H1 (cell line): Measurements from ENCODE around the gene ADD3. TPM values are rescaled to one million over a fixed set of nuclear protein-coding genes. Genes with fewer than 3 reads are reported as not detected.

Source experiments
- CTCF ChIA-PET: fragments of 300-600 bp; sonication (Branson Sonifier 250); formaldehyde crosslinking; loops from one replicate; lab custom pipeline; 2021; ENCODE audit not compliant: partially characterized antibody; lab: Charles Lee
- POLR2A ChIA-PET: fragments of 300-600 bp; sonication (Branson Sonifier 250); formaldehyde crosslinking; loops from one replicate; lab custom pipeline; 2021; ENCODE audit warnings: inconsistent platforms; ENCODE audit not compliant: partially characterized antibody; lab: Charles Lee
- DNase-seq, 2 experiments: peaks; one replicate each; pipeline versions ENCODE4 v3.0.0 to v3.0.0-alpha.2; 2010 to 2022; ENCODE audit warnings: low spot score in 2 of 2, low read depth in 1 of 2, mixed read lengths in 1 of 2
- FAIRE-seq: peaks from 2 replicates; lab custom pipeline; 2011; peaks lifted over from hg19 to GRCh38; lab: Jason Lieb, UNC
- H2AFZ ChIP-seq: 2 replicates; pipeline ENCODE4 v1.8.1; 2012; ENCODE audit warnings: low read length, inconsistent platforms
- H2AK5ac ChIP-seq: 2 replicates; pipeline ENCODE4 v1.6.1; 2013; ENCODE audit warnings: low read depth, low read length
- H2BK120ac ChIP-seq: replicated peaks from 2 replicates; pipeline ENCODE3; 2013; ENCODE audit warnings: low read depth, low read length, inconsistent platforms
- H2BK12ac ChIP-seq: 2 replicates; pipeline ENCODE4 v1.6.1; 2013; ENCODE audit warnings: low read depth, low read length
- H2BK15ac ChIP-seq: 2 replicates; pipeline ENCODE4 v1.6.1; 2013; ENCODE audit warnings: low read length
- H2BK20ac ChIP-seq: 2 replicates; pipeline ENCODE4 v1.6.1; 2013; ENCODE audit warnings: low read length
- H2BK5ac ChIP-seq: 2 replicates; pipeline ENCODE4 v1.6.1; 2013; ENCODE audit warnings: low read depth, low read length
- H3K14ac ChIP-seq: 2 replicates; pipeline ENCODE4 v1.6.1; 2013; ENCODE audit warnings: inconsistent platforms; ENCODE audit not compliant: insufficient read length
- H3K18ac ChIP-seq: 2 replicates; pipeline ENCODE4 v1.6.1; 2013; ENCODE audit warnings: low read length; ENCODE audit errors: extremely low read depth
- H3K23ac ChIP-seq: 2 replicates; pipeline ENCODE4 v1.6.1; 2013; ENCODE audit warnings: inconsistent platforms; ENCODE audit not compliant: insufficient read length
- H3K23me2 ChIP-seq: 2 replicates; pipeline ENCODE4 v1.6.1; 2013; ENCODE audit warnings: low read depth, low read length
- H3K27ac ChIP-seq: 2 replicates; pipeline ENCODE4 v1.6.1; 2011; ENCODE audit warnings: low read depth, low read length, inconsistent platforms
- H3K27me3 ChIP-seq, 4 experiments: replicated peaks in 1 of 4; 1 replicate in 1 of 4; 2 replicates in 3 of 4; pipeline versions ENCODE4 v1.6.1 to v1.8.1; 2011 to 2013; ENCODE audit warnings: low read length in 3 of 4, mild to moderate bottlenecking in 3 of 4, inconsistent platforms in 2 of 4, mixed read lengths in 2 of 4, moderate library complexity in 1 of 4; ENCODE audit not compliant: control insufficient read depth in 3 of 4, insufficient read depth in 3 of 4; ENCODE audit errors: extremely low read depth in 1 of 4
- H3K36me3 ChIP-seq, 4 experiments: 2 replicates each; pipeline versions ENCODE4 v1.6.1 to v1.8.1; 2011 to 2013; ENCODE audit warnings: mild to moderate bottlenecking in 4 of 4, low read length in 3 of 4, moderate library complexity in 2 of 4, control low read depth in 1 of 4, inconsistent platforms in 1 of 4; ENCODE audit not compliant: insufficient read depth in 4 of 4, control insufficient read depth in 2 of 4
- H3K4ac ChIP-seq: replicated peaks from 2 replicates; pipeline ENCODE3; 2013; ENCODE audit warnings: low read length, low read depth, mixed read lengths, inconsistent platforms; ENCODE audit not compliant: insufficient read length
- H3K4me1 ChIP-seq, 4 experiments: replicated peaks in 1 of 4; 1 replicate in 1 of 4; 2 replicates in 3 of 4; pipeline versions ENCODE4 v1.6.1 to v1.8.1; 2011 to 2013; ENCODE audit warnings: low read length in 3 of 4, inconsistent platforms in 2 of 4, mixed read lengths in 1 of 4; ENCODE audit not compliant: insufficient read depth in 4 of 4, control insufficient read depth in 3 of 4
- H3K4me2 ChIP-seq, 2 experiments: 2 replicates each; pipeline versions ENCODE4 v1.6.1 to v1.8.1; 2011 to 2013; ENCODE audit warnings: low read depth in 2 of 2, low read length in 2 of 2, control low read depth in 1 of 2, inconsistent platforms in 1 of 2, mild to moderate bottlenecking in 1 of 2; ENCODE audit not compliant: insufficient read depth in 1 of 2
- H3K4me3 ChIP-seq, 4 experiments: fragments of 200-600, 300-600 bp in 1 of 4; sonication (generic), shearing (Covaris generic), sonication (Bioruptor Twin) in 1 of 4; 2 replicates each; pipeline versions ENCODE4 v1.5.1 to v1.8.1; 2011 to 2016; ENCODE audit warnings: low read length in 4 of 4, low read depth in 3 of 4, control low read depth in 2 of 4, inconsistent platforms in 2 of 4, mild to moderate bottlenecking in 2 of 4, mixed read lengths in 1 of 4, moderate library complexity in 1 of 4; ENCODE audit not compliant: insufficient read depth in 2 of 4; ENCODE audit errors: extremely low read depth in 1 of 4
- H3K56ac ChIP-seq: replicated peaks from 2 replicates; pipeline ENCODE3; 2013; ENCODE audit warnings: low read depth, mild to moderate bottlenecking, mixed read lengths, low read length, inconsistent platforms; ENCODE audit not compliant: insufficient read length
- H3K79me1 ChIP-seq: 2 replicates; pipeline ENCODE4 v1.6.1; 2013; ENCODE audit warnings: low read depth, low read length, control low read depth
- H3K79me2 ChIP-seq, 2 experiments: 2 replicates each; pipeline versions ENCODE4 v1.6.1 to v1.8.1; 2012 to 2013; ENCODE audit warnings: low read length in 2 of 2, mild to moderate bottlenecking in 2 of 2, inconsistent platforms in 1 of 2; ENCODE audit not compliant: insufficient read depth in 2 of 2, control insufficient read depth in 1 of 2
- H3K9ac ChIP-seq, 4 experiments: replicated peaks in 1 of 4; 1 replicate in 1 of 4; 2 replicates in 3 of 4; pipeline versions ENCODE4 v1.6.1 to v1.8.1; 2011 to 2013; ENCODE audit warnings: low read depth in 3 of 4, low read length in 3 of 4, control low read depth in 2 of 4, mild to moderate bottlenecking in 2 of 4, moderate library complexity in 2 of 4, inconsistent platforms in 1 of 4; ENCODE audit errors: extremely low read depth in 1 of 4
- H3K9me3 ChIP-seq, 2 experiments: 2 replicates each; pipeline versions ENCODE4 v1.6.1 to v1.8.1; 2012 to 2013; ENCODE audit warnings: mild to moderate bottlenecking in 2 of 2, moderate library complexity in 2 of 2, control low read depth in 1 of 2, inconsistent platforms in 1 of 2, low read depth in 1 of 2, low read length in 1 of 2, mixed read lengths in 1 of 2; ENCODE audit not compliant: insufficient read depth in 2 of 2
- H4K20me1 ChIP-seq, 2 experiments: replicated peaks in 1 of 2; 2 replicates each; pipeline versions ENCODE3 to v1.8.1; 2011 to 2013; ENCODE audit warnings: inconsistent platforms in 2 of 2, low read length in 2 of 2, mild to moderate bottlenecking in 1 of 2; ENCODE audit not compliant: insufficient read depth in 2 of 2, control insufficient read depth in 1 of 2
- H4K5ac ChIP-seq: 2 replicates; pipeline ENCODE4 v1.6.1; 2013; ENCODE audit warnings: low read length, low read depth, mixed read lengths, inconsistent platforms; ENCODE audit not compliant: insufficient read length
- H4K8ac ChIP-seq: 2 replicates; pipeline ENCODE4 v1.8.0; 2013; ENCODE audit warnings: mild to moderate bottlenecking, moderate library complexity, low read length, inconsistent platforms; ENCODE audit not compliant: insufficient read depth; ENCODE audit errors: extremely low read depth
- H4K91ac ChIP-seq: replicated peaks from 2 replicates; pipeline ENCODE3; 2013; ENCODE audit warnings: low read length, mixed read lengths, inconsistent platforms; ENCODE audit not compliant: insufficient read length
- ASH2L ChIP-seq: fragments of 200-600, 300-600 bp; sonication (generic); IDR thresholded peaks from one replicate; pipeline ENCODE4 v1.7.1; 2017; ENCODE audit warnings: low read length
- ATF3 ChIP-seq: IDR thresholded peaks from 2 replicates; pipeline ENCODE4 v1.6.1; 2011; ENCODE audit warnings: low read depth, mild to moderate bottlenecking, low read length; ENCODE audit not compliant: insufficient read depth
- CEBPB ChIP-seq: IDR thresholded peaks from 2 replicates; pipeline ENCODE4 v1.6.1; 2012; ENCODE audit warnings: low read depth, low read length
- CHD1 ChIP-seq: IDR thresholded peaks from 2 replicates; pipeline ENCODE4 v1.6.1; 2012; ENCODE audit warnings: low read depth, low read length, improper control_type of control experiment
- CREB1 ChIP-seq: IDR thresholded peaks from 2 replicates; pipeline ENCODE4 v1.6.1; 2012; ENCODE audit warnings: inconsistent platforms
- EP300 ChIP-seq, 2 experiments: IDR thresholded peaks; 1 replicate in 1 of 2; 2 replicates in 1 of 2; pipeline ENCODE4 v1.6.1; 2011 to 2012; ENCODE audit warnings: low read depth in 2 of 2, low read length in 2 of 2, mild to moderate bottlenecking in 2 of 2, borderline replicate concordance in 1 of 2, inconsistent platforms in 1 of 2, moderate library complexity in 1 of 2
- JUND ChIP-seq: IDR thresholded peaks from 2 replicates; pipeline ENCODE4 v1.6.1; 2011; ENCODE audit warnings: mild to moderate bottlenecking, improper control_type of control experiment, low read length
- MAFK ChIP-seq: IDR thresholded peaks from 2 replicates; pipeline ENCODE4 v1.6.1; 2012; ENCODE audit warnings: low read depth, mild to moderate bottlenecking, improper control_type of control experiment, low read length
- PHF8 ChIP-seq: fragments of 200-600 bp; sonication (generic); conservative IDR thresholded peaks from 2 replicates; pipeline ENCODE4 v1.7.1; 2012; ENCODE audit warnings: low read depth, mild to moderate bottlenecking, inconsistent platforms, low read length, moderate library complexity
- SIN3A ChIP-seq, 2 experiments: IDR thresholded peaks in 1 of 2; conservative IDR thresholded peaks in 1 of 2; 2 replicates each; pipeline ENCODE4 v1.6.1; 2011 to 2012; ENCODE audit warnings: low read length in 2 of 2, improper control_type of control experiment in 1 of 2, low read depth in 1 of 2, mild to moderate bottlenecking in 1 of 2
- SIRT6 ChIP-seq: IDR thresholded peaks from one replicate; pipeline ENCODE4 v1.7.1; 2012; ENCODE audit warnings: low read length, inconsistent platforms
- SP4 ChIP-seq: IDR thresholded peaks from 2 replicates; pipeline ENCODE4 v1.6.1; 2012; ENCODE audit warnings: low read length, inconsistent platforms
- TAF7 ChIP-seq: optimal IDR thresholded peaks from 2 replicates; pipeline ENCODE3; 2011; ENCODE audit warnings: low read depth, mild to moderate bottlenecking, inconsistent platforms, low read length, moderate library complexity, borderline replicate concordance
- TBP ChIP-seq: IDR thresholded peaks from 2 replicates; pipeline ENCODE4 v1.6.1; 2011; ENCODE audit warnings: low read depth, low read length, improper control_type of control experiment
- ZNF274 ChIP-seq: IDR thresholded peaks from 2 replicates; pipeline ENCODE4 v1.7.0; 2012; ENCODE audit warnings: low read length, borderline replicate concordance; ENCODE audit errors: extremely low read depth
- WGBS, 2 experiments: shearing (Covaris generic) in 1 of 2; methylation state at CpG; one replicate each; pipeline versions ENCODE4 v1.1.6 to v1.1.7; 2013 to 2015; ENCODE audit warnings: low lambda C conversion rate in 2 of 2, mixed read lengths in 2 of 2, inconsistent platforms in 1 of 2, low coverage in 1 of 2, missing lambda C conversion rate in 1 of 2; ENCODE audit not compliant: insufficient replicate concordance in 2 of 2, insufficient coverage in 1 of 2, insufficient read length in 1 of 2; ENCODE audit errors: extremely low coverage in 1 of 2, missing lambda C conversion rate in 1 of 2; 5-methylcytosine and 5-hydroxymethylcytosine counted together
- polyA plus RNA-seq, 7 experiments: library from polyadenylated mRNA; depleted of rRNA in 3 of 7; stranded (reverse) in 5 of 7; unstranded in 2 of 7; fragments of >200 nt in 5 of 7; fragments of 200-250 nt in 2 of 7; gene quantifications; 1 replicate in 5 of 7; 2 replicates in 1 of 7; 4 replicates in 1 of 7; pipeline versions ENCODE4 v1.2.1 to v1.2.3, GENCODE V29; 2011 to 2013; ENCODE audit warnings: missing spikeins in 2 of 7, mixed read lengths in 2 of 7
- total RNA-seq: library from RNA; stranded (reverse); fragmentation: NEBNext Ultra II Directional; extraction: Animal tissue kit (Norgen Biotek cat#: 25700); gene quantifications from 2 replicates; pipeline ENCODE4 v1.2.1, GENCODE V29; 2021

The ADD3 gene
- total and polyA plus RNA-seq, 2 of the 8 experiments (the other 6 are each of a cell fraction or from before 2014, with no cell fraction given) = 44.7 to 85.6 TPM

- Histone ChIP-seq H3K79me1 (no peaks in the 10 kb centered on the region; the same call in 1 of the 2 replicates), H3K4me2 (no peak overlapping the region), H3K9me3 (no peaks in the 10 kb centered on the region), H3K18ac (no peak overlapping the region), H4K91ac (no peak overlapping the region), H3K36me3 (no peaks in the 10 kb centered on the region; a peak in 1 of 8 replicates), H2BK5ac (no peak overlapping the region), H4K5ac (no peak overlapping the region), H3K27me3 (no peaks in the 10 kb centered on the region), H3K23me2 (no peaks in the 10 kb centered on the region), H3K79me2 (peaks cover 2 to 85% of the 10 kb centered on the region in 2 experiments; a peak in 3 of 4 replicates), H4K8ac (no peak overlapping the region), H3K27ac (no peak overlapping the region), H2BK20ac (no peak overlapping the region), H3K4ac (no peak overlapping the region), H3K56ac (no peak overlapping the region), H3K4me3 (no peak overlapping the region), H2AK5ac (no peak overlapping the region), H2BK15ac (no peak overlapping the region), H3K4me1 (peaks cover 0 to 3% (median 0%) of the 10 kb centered on the region in 4 experiments; a peak in 2 of 7 replicates), H2BK120ac (no peak overlapping the region), H2BK12ac (no peak overlapping the region), H2AFZ (no peak overlapping the region), H3K23ac (no peak overlapping the region), H4K20me1 (peaks cover 0 to 3% of the 10 kb centered on the region in 2 experiments), H3K9ac (no peak overlapping the region), H3K14ac (no peak overlapping the region)
- POLR2A ChIA-PET = no interaction called here
- CTCF ChIA-PET = interaction anchor here (0.7 to 1.9 kb wide), 6 partner anchors 11 to 157 kb away, joined by 3 to 6 read pairs (median 4); no protein-coding TSS in a partner anchor
- DNase-seq (no peak), FAIRE-seq (no peak)
- WGBS, 2 experiments = 83% methylated on average over 3 of the region's 3 CpGs; no CpG with 5 or more reads in 1 of the 2 experiments
- TF ChIP-seq ZNF274 = no peak
- no peak for TF ChIP-seq JUND
- TF ChIP-seq PHF8 = no peak
- no peak for TF ChIP-seq TBP
- TF ChIP-seq SIN3A (conservative IDR thresholded peaks at IDR 0.05 in 1 of 2, IDR thresholded peaks at IDR 0.05 in 1 of 2; ENCODE audit: low read depth in 1 of 2, low read length in 2 of 2) = no peak
- TF ChIP-seq CEBPB = no peak
- no peak for TF ChIP-seq ATF3
- TF ChIP-seq ASH2L = no peak
- TF ChIP-seq TAF7 = no peak
- TF ChIP-seq MAFK = no peak
- TF ChIP-seq SIRT6 = no peak
- no peak for TF ChIP-seq CREB1
- no peak for TF ChIP-seq SP4
- no peak for TF ChIP-seq CHD1
- TF ChIP-seq EP300 (IDR thresholded peaks at IDR 0.05; ENCODE audit: borderline replicate concordance in 1 of 2, low read depth in 2 of 2, low read length in 2 of 2) = no peak
Measured at GRCh38 chr10:110041479-110041829, 33.7 kb downstream of the ADD3 start.
